Body of pancreas (tissue), 4 donors: Measurements from ENCODE around the gene COLGALT1. TPM values are rescaled to one million over a fixed set of nuclear protein-coding genes. Genes with fewer than 3 reads are reported as not detected.

Experiments used
- ATAC-seq: fragments of 150-250 bp; one replicate; pipeline ENCODE4 v1.9.1; 2016
- DNase-seq, 4 donors: peaks; one replicate each; pipeline ENCODE4 v3.0.0-alpha.2; 2019
- H3K27ac ChIP-seq, 4 donors: fragments of 200-600 bp; sonication (generic); 1 replicate in 3 of 4; 2 replicates in 1 of 4; pipeline versions ENCODE4 v1.5.1 to v1.6.1; 2016 to 2019; ENCODE audit warnings: mild to moderate bottlenecking in 1 of 4, mixed read lengths in 1 of 4, moderate library complexity in 1 of 4
- H3K27me3 ChIP-seq, 2 donors: fragments of 200-600 bp; sonication (generic); one replicate each; pipeline ENCODE4 v1.6.0; 2016; ENCODE audit warnings: mild to moderate bottlenecking in 1 of 2
- H3K36me3 ChIP-seq, 2 donors: fragments of 200-600 bp; sonication (generic); replicated peaks in 1 of 2; 2 replicates each; pipeline ENCODE4 v1.5.1; 2016; ENCODE audit warnings: low read depth in 2 of 2; ENCODE audit not compliant: insufficient read depth in 1 of 2
- H3K4me1 ChIP-seq: fragments of 200-600 bp; sonication (generic); one replicate; pipeline ENCODE4 v1.6.0; 2016
- H3K4me3 ChIP-seq, 2 donors: fragments of 200-600 bp; sonication (generic); 1 replicate in 1 of 2; 2 replicates in 1 of 2; pipeline ENCODE4 v1.5.1; 2016 to 2019
- H3K9me3 ChIP-seq, 3 donors: fragments of 200-600 bp; sonication (generic); 1 replicate in 2 of 3; 2 replicates in 1 of 3; pipeline ENCODE4 v1.5.1; 2016
- CTCF ChIP-seq, 7 experiments: fragments of 450-650 bp in 4 of 7; fragments of 200-600 bp in 3 of 7; sonication (generic) in 3 of 7; IDR thresholded peaks; one replicate each; pipeline ENCODE4 v1.5.1; 2016 to 2019; ENCODE audit warnings: antibody characterized with exemption in 7 of 7
- POLR2A ChIP-seq, 3 donors: fragments of 450-650 bp; IDR thresholded peaks; one replicate each; pipeline ENCODE4 v1.6.1; 2016; ENCODE audit warnings: antibody characterized with exemption in 3 of 3, mild to moderate bottlenecking in 2 of 3
- WGBS, 2 donors: methylation state at CpG; one replicate each; pipeline ENCODE4 v1.1.5; 2017; 5-methylcytosine and 5-hydroxymethylcytosine counted together
- intact Hi-C: fragments of 100-400 bp; cut with DNase I; formaldehyde crosslinking; loops from one replicate; pipeline ENCODE4 v1.15.1; 2023
- total RNA-seq, 2 donors: library from RNA; depleted of rRNA; stranded (reverse); fragments of >200 nt; gene quantifications; one replicate each; pipeline ENCODE4 v1.1.0, GENCODE V29; 2016

COLGALT1 gene
- total RNA-seq, 2 donors from 2014 or later, result 38.9 to 41.5 TPM

GRCh38 chr19:17555929-17556813, 722 bp downstream of the COLGALT1 start:
- WGBS, 2 donors, result 16 to 38% methylated on average over 8 to 21 of the region's 46 CpGs
- ATAC-seq (peak; percentile 30), DNase-seq (peak; percentile 56 to 74 (median 65))
- H3K27me3 ChIP-seq, result no peaks in the 10 kb centered on the region
- H3K36me3 ChIP-seq, result peaks cover 6 to 8% of the 10 kb centered on the region in 2 donors
- H3K4me3 ChIP-seq, result peak overlapping the region; percentile 34 to 88
- TF ChIP-seq POLR2A (IDR thresholded peaks at IDR 0.05) (peak in 2 of 3 donors; percentile 54 to 61), CTCF (IDR thresholded peaks at IDR 0.05) (peak in 1 of 7 experiments; percentile 6)
- intact Hi-C loops, result no loop called here
- H3K4me1 ChIP-seq, result peaks cover 16% of the 10 kb centered on the region
- H3K9me3 ChIP-seq, result no peaks in the 10 kb centered on the region
- H3K27ac ChIP-seq, result peak overlapping the region; percentile 9 to 77 (median 55)

- DNase-seq (no peak), ATAC-seq (no peak)
- H3K27ac ChIP-seq, result peak overlapping the region in 1 of 4 donors; percentile 46
- no peak overlapping the region for H3K4me3 ChIP-seq
- intact Hi-C loops, result no loop called here
- TF ChIP-seq POLR2A (IDR thresholded peaks at IDR 0.05) (no peak), CTCF (IDR thresholded peaks at IDR 0.05) (no peak)
- H3K4me1 ChIP-seq, result peaks cover 16% of the 10 kb centered on the region
- H3K27me3 ChIP-seq, result no peaks in the 10 kb centered on the region
- H3K36me3 ChIP-seq, result peaks cover 6 to 8% of the 10 kb centered on the region in 2 donors
- H3K9me3 ChIP-seq, result no peaks in the 10 kb centered on the region
- WGBS, 2 donors, result 81 to 85% methylated on average over 7 of the region's 7 CpGs
Measured at GRCh38 chr19:17556995-17557394, 1.5 kb downstream of the COLGALT1 start.

- H3K9me3 ChIP-seq, result no peaks in the 10 kb centered on the region
- no peak overlapping the region for H3K4me3 ChIP-seq
- intact Hi-C loops, result no loop called here
- H3K27ac ChIP-seq, result peak overlapping the region in 1 of 4 donors; percentile 46
- peaks cover 6 to 8% of the 10 kb centered on the region in 2 donors for H3K36me3 ChIP-seq
- no peak for TF ChIP-seq CTCF (IDR thresholded peaks at IDR 0.05)
- peak in 1 of 3 donors; percentile 14 for TF ChIP-seq POLR2A (IDR thresholded peaks at IDR 0.05)
- peak in 1 of 4 donors; percentile 59 for DNase-seq
- H3K27me3 ChIP-seq, result no peaks in the 10 kb centered on the region
- WGBS, 2 donors, result 87 to 93% methylated on average over 8 to 9 of the region's 9 CpGs
- no peak for ATAC-seq
- peaks cover 16% of the 10 kb centered on the region for H3K4me1 ChIP-seq
Measured at GRCh38 chr19:17557466-17557865, 2.0 kb downstream of the COLGALT1 start.

GRCh38 chr19:17560205-17560595, 4.8 kb downstream of the COLGALT1 start:
- no peak for ATAC-seq
- H3K36me3 ChIP-seq, result peaks cover 6 to 11% of the 10 kb centered on the region in 2 donors
- WGBS, 2 donors, result 79 to 92% methylated on average over 12 to 14 of the region's 14 CpGs
- peak in 2 of 4 donors; percentile 26 to 69 for DNase-seq
- no peaks in the 10 kb centered on the region for H3K27me3 ChIP-seq
- no peak for TF ChIP-seq POLR2A (IDR thresholded peaks at IDR 0.05)
- TF ChIP-seq CTCF (IDR thresholded peaks at IDR 0.05), result no peak
- H3K9me3 ChIP-seq, result no peaks in the 10 kb centered on the region
- H3K4me3 ChIP-seq, result no peak overlapping the region
- intact Hi-C loops, result no loop called here
- H3K27ac ChIP-seq, result peak overlapping the region in 2 of 4 donors; percentile 30 to 59
- peaks cover 12% of the 10 kb centered on the region for H3K4me1 ChIP-seq
